ENCODE data around the gene NR0B2. TPM values are rescaled to one million over a fixed set of nuclear protein-coding genes. Genes with fewer than 3 reads are reported as not detected.

NR0B2 gene
- total RNA-seq, 1 experiment from 2014 or later = not detected

DNA sequence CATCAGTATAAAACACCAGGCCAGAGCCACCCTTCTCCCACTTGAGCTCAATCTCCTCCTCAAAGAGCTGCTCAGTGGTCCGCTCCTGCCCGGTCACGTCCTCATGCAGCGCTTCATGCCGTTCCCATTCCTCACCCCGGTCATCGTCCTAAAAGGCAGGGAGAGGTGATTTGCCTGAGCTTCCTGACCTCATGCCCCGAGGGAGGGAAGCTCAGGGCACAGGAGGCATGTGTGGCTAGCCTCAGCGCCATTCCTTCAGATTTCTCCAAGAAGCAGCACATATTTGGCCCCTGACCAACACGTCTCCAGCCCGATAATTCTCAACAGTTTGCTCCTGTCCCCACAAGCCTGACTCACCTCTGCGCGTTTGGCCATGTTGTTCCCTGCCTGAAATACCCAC lies 19.5 kb downstream of the NR0B2 start:
- Histone ChIP-seq H3K79me2 (ENCODE audit: insufficient read depth, low read length) (peaks cover 39% of the 10 kb centered on the region), H3K27ac (ENCODE audit: low read depth, low read length) (no peak overlapping the region), H3K27me3 (ENCODE audit: insufficient read depth, low read length) (no peaks in the 10 kb centered on the region), H3K36me3 (ENCODE audit: control insufficient read depth in 1 of 2, insufficient read depth in 2 of 2, low read length in 2 of 2) (peaks cover 14 to 32% of the 10 kb centered on the region in 2 experiments; a peak in 3 of 4 replicates), H3K4me3 (replicated peaks in 1 of 2; ENCODE audit: low read depth in 1 of 2, low read length in 2 of 2) (no peak overlapping the region), H3K4me1 (ENCODE audit: control insufficient read depth in 1 of 2, insufficient read depth in 2 of 2, low read length in 2 of 2) (peaks cover 4 to 16% of the 10 kb centered on the region in 2 experiments; a peak in 3 of 4 replicates), H2AFZ (ENCODE audit: low read depth, low read length, poor library complexity, severe bottlenecking) (no peak overlapping the region), H3K9ac (ENCODE audit: low read length) (no peak overlapping the region), H3K4me2 (ENCODE audit: low read length) (no peak overlapping the region), H3K9me3 (ENCODE audit: control insufficient read depth in 1 of 2, insufficient read depth in 1 of 2, low read depth in 1 of 2, low read length in 2 of 2) (no peaks in the 10 kb centered on the region), H4K20me1 (ENCODE audit: insufficient read depth) (no peaks in the 10 kb centered on the region), H3K9me2 (ENCODE audit: insufficient read depth) (no peaks in the 10 kb centered on the region)
- ChIA-PET POLR2A (no interaction called here), RAD21 (ENCODE audit: low non-redundant PET in 1 of 2, low total read pairs in 2 of 2, uncharacterized antibody in 2 of 2, unreplicated experiment in 2 of 2) (no interaction called here), CTCF (no interaction called here)
- no peak for ATAC-seq
- no peak for TF ChIP-seq EGR1 (IDR thresholded peaks at IDR 0.05; ENCODE audit: low read depth)
- no peak for TF ChIP-seq POLR2A (IDR thresholded peaks at IDR 0.05; ENCODE audit: borderline replicate concordance, extremely low read depth, insufficient read depth, insufficient read length)
- no peak for TF ChIP-seq ZFX (IDR thresholded peaks at IDR 0.05)
- no peak for TF ChIP-seq CTCF (IDR thresholded peaks at IDR 0.05 in 2 of 3, conservative IDR thresholded peaks at IDR 0.05 in 1 of 3; ENCODE audit: borderline replicate concordance in 1 of 3, insufficient read depth in 1 of 3, low read depth in 2 of 3, low read length in 2 of 3)
- TF ChIP-seq EZH2 (IDR thresholded peaks at IDR 0.05) = no peak
- no peak for TF ChIP-seq RAD21 (IDR thresholded peaks at IDR 0.05; ENCODE audit: low read depth)
- no peak for TF ChIP-seq EZH2phosphoT487 (IDR thresholded peaks at IDR 0.05; ENCODE audit: borderline replicate concordance)
- TF ChIP-seq ELF1 (IDR thresholded peaks at IDR 0.05; ENCODE audit: borderline replicate concordance, low read depth) = no peak
- TF ChIP-seq CEBPB (IDR thresholded peaks at IDR 0.05; ENCODE audit: low read depth) = no peak
- no TSS peak for BruUV-seq (replicated peaks)
- no peak for DNase-seq (ENCODE audit: low read depth, low spot score)
- intact Hi-C loops (cut with micrococcal nuclease) = no loop called here

- ChIA-PET POLR2A (interaction anchor here (0.9 to 2.3 kb wide), 8 partner anchors 8 to 101 kb away, joined by 3 to 17 read pairs (median 4); partner anchors contain the start of gene GPATCH3), CTCF (interaction anchor here (0.6 to 1.5 kb wide), 5 partner anchors 10 to 351 kb away, joined by 3 to 6 read pairs (median 3); partner anchors contain the start of gene GPATCH3), RAD21 (ENCODE audit: low non-redundant PET in 1 of 2, low total read pairs in 2 of 2, uncharacterized antibody in 2 of 2, unreplicated experiment in 2 of 2) (interaction anchor here in 1 of 2 experiments (0.8 kb wide), 1 partner anchor 9 kb away, joined by 3 read pairs; no protein-coding TSS in a partner anchor)
- Histone ChIP-seq H3K9me3 (ENCODE audit: control insufficient read depth in 1 of 2, insufficient read depth in 1 of 2, low read depth in 1 of 2, low read length in 2 of 2) (no peaks in the 10 kb centered on the region), H3K9me2 (ENCODE audit: insufficient read depth) (no peaks in the 10 kb centered on the region), H3K27ac (ENCODE audit: low read depth, low read length) (peak overlapping the region; percentile 86), H3K4me1 (ENCODE audit: control insufficient read depth in 1 of 2, insufficient read depth in 2 of 2, low read length in 2 of 2) (peaks cover 4 to 19% of the 10 kb centered on the region in 2 experiments; a peak in 3 of 4 replicates), H2AFZ (ENCODE audit: low read depth, low read length, poor library complexity, severe bottlenecking) (no peak overlapping the region), H3K27me3 (ENCODE audit: insufficient read depth, low read length) (no peaks in the 10 kb centered on the region), H3K9ac (ENCODE audit: low read length) (peak overlapping the region; percentile 84), H4K20me1 (ENCODE audit: insufficient read depth) (peaks cover 2% of the 10 kb centered on the region; the same call in 1 of the 2 replicates), H3K36me3 (ENCODE audit: control insufficient read depth in 1 of 2, insufficient read depth in 2 of 2, low read length in 2 of 2) (peaks cover 14 to 46% of the 10 kb centered on the region in 2 experiments; a peak in 3 of 4 replicates), H3K4me3 (replicated peaks in 1 of 2; ENCODE audit: low read depth in 1 of 2, low read length in 2 of 2) (peak overlapping the region; percentile 81 to 93), H3K79me2 (ENCODE audit: insufficient read depth, low read length) (peaks cover 43% of the 10 kb centered on the region), H3K4me2 (ENCODE audit: low read length) (peak overlapping the region; percentile 99)
- TF ChIP-seq SRF (IDR thresholded peaks at IDR 0.05; ENCODE audit: low read depth) (no peak), POLR2A (IDR thresholded peaks at IDR 0.05; ENCODE audit: borderline replicate concordance, extremely low read depth, insufficient read depth, insufficient read length) (peak; percentile 9)
- DNase-seq (ENCODE audit: low read depth, low spot score) (no peak), ATAC-seq (peak; percentile 43)
- TSS peak; percentile 90 for BruUV-seq (replicated peaks)
- intact Hi-C loops (cut with micrococcal nuclease) = no loop called here
Observed at GRCh38 chr1:26890467-26890796, 23.3 kb downstream of the NR0B2 start.
